HL-60 (cell line): ENCODE data around the gene PSMD1.

ENCODE experiments used
- GABPA ChIP-seq: IDR thresholded peaks from 2 replicates; pipeline ENCODE4 v1.6.1; 2012; ENCODE audit warnings: low read depth
- TF ChIP-seq, protein P1 (sequence below): IDR thresholded peaks from one replicate; pipeline ENCODE4 v1.5.1; 2011; ENCODE audit warnings: low read length, control low read depth, inconsistent platforms; ENCODE audit not compliant: insufficient read depth

DNA sequence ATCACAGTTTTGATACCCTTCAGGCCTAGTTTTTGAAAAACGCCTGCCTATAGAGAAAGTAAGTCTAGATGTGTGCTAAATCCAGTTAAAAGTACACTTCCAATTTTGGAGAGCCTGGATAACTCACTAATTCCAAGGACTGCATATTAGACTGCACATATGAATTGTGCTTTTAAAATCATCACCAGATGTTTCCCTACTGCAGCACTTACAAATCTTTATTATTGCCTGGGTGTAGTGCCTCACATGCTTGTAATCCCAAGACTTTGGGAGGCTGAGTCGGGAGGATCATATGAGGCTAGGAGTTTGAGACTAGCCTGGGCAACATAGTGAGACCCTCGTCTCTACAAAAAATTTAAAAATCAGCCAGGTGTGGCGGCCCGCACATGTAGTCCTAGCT lies 104.0 kb downstream of the PSMD1 start:
- TF ChIP-seq, protein P1, sequence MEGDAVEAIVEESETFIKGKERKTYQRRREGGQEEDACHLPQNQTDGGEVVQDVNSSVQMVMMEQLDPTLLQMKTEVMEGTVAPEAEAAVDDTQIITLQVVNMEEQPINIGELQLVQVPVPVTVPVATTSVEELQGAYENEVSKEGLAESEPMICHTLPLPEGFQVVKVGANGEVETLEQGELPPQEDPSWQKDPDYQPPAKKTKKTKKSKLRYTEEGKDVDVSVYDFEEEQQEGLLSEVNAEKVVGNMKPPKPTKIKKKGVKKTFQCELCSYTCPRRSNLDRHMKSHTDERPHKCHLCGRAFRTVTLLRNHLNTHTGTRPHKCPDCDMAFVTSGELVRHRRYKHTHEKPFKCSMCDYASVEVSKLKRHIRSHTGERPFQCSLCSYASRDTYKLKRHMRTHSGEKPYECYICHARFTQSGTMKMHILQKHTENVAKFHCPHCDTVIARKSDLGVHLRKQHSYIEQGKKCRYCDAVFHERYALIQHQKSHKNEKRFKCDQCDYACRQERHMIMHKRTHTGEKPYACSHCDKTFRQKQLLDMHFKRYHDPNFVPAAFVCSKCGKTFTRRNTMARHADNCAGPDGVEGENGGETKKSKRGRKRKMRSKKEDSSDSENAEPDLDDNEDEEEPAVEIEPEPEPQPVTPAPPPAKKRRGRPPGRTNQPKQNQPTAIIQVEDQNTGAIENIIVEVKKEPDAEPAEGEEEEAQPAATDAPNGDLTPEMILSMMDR, result no peak
- no peak for TF ChIP-seq GABPA
